GM19035 (cell line): ENCODE measurements around the gene SIM2.

Experiments used
- ATAC-seq: cut with Tn5 transposase; IDR thresholded peaks from one replicate; pipeline ENCODE4 v1.9.1; 2021; ENCODE audit not compliant: unreplicated experiment

SIM2 gene

GRCh38 chr21:36713746-36714145, 14.8 kb downstream of the SIM2 start:
- ATAC-seq = no peak

DNA sequence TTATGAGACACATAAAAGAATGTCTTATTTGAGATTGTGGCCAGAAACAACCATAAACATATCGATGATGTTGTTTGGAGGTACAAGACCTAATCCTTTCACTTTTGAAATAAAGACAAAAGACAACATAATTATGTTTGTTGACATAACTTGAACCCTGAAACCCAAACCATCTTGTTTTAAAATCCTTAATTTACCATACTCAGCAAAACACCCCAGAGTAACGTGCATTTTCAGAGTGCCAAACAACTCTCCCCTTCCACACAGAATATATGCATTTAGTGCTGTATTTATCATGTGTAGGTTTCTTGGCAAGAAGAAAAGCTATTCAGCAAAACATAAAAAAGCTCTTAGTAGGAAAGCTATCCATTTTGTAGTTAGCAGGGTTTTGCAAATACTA, 17.5 kb downstream of the SIM2 start:
- ATAC-seq = no peak

GRCh38 chr21:36716836-36717235, 17.9 kb downstream of the SIM2 start:
- ATAC-seq = no peak

DNA sequence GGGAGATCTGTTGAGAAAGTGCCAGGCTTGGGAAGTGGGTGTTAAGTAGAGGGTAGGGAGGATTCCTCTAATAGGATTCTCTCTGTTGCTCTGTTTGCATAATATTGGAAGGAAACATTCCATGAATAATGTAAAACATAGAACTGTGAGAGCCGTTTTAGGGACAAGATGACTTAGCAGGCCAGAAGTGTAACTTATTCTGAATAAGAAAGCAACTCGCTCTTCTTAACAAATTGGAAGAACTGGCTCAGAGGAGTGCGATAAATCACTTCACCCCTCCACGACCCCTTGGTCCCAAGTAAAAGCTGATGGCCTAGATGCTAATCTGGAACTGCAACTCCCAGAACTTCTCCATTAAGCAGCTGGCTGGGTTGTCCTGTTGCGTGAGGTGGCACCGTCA, 19.1 kb downstream of the SIM2 start:
- no peak for ATAC-seq

- ATAC-seq = no peak
Observed at GRCh38 chr21:36718951-36719501, 20.1 kb downstream of the SIM2 start.

DNA sequence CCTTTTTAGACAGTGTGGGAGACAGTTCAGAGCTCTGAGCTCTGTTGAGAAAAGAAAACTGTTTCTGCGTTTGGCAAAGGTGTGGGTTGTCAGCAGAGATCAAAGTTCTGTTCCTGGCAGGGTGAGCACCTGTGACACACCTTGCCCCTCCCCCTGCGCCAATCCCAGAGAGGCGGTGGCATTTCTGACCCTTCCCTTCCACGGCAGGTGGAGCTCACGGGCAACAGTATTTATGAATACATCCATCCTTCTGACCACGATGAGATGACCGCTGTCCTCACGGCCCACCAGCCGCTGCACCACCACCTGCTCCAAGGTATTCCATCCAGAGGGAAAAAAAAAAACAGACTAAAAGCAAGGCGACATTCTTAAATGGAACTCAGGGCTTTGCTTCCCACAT, 20.7 kb downstream of the SIM2 start:
- no peak for ATAC-seq

DNA sequence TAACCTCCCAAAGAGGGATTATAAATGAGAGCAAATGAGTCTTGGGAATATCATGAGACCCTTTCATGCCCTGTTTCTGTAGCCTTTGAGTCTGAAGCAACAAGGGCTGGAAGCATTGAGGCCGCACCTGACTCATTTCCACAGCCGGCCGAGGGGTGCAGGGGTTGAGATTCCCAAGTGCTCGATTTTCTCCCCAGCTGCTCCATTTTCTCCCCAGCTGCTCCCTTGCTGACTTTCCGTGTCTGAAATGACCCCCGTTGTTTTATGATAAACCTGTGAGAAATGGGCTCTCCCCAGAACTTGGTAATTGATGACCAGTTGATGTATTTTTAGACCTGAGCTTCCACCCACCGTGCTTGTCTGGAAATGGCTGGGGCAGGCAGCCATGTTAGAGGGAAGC, 22.9 kb downstream of the SIM2 start:
- no peak for ATAC-seq

- ATAC-seq = no peak
Observed at GRCh38 chr21:36722370-36723368, 23.8 kb downstream of the SIM2 start.

DNA sequence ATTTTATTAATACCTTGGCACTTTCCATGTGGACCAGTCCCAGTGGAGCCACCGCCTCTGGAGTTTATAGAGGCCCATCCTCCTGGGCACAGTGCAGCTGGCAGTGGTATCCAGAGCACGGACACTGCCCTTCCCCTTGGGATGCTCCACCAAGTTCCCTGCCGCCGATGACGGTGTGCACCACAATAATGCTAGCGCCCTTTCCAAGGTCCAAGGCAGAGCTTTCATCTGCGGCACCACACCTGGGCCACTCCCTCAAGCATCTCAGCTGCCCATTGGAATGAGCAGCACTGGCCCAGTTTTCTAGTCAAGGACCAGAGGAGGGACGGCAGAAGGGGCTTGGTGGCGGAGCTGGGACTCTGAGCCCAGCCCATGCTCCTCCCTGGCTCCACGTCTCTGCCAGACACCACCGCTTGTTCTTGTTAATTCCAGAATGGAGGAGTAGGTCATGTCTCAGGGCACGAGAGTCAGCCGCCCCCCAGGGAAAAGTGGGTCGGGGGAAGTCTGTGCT, 24.5 kb downstream of the SIM2 start:
- no peak for ATAC-seq

GRCh38 chr21:36724660-36725059, 25.7 kb downstream of the SIM2 start:
- ATAC-seq = no peak

- ATAC-seq = no peak
Observed at GRCh38 chr21:36725793-36726386, 27.0 kb downstream of the SIM2 start.

DNA sequence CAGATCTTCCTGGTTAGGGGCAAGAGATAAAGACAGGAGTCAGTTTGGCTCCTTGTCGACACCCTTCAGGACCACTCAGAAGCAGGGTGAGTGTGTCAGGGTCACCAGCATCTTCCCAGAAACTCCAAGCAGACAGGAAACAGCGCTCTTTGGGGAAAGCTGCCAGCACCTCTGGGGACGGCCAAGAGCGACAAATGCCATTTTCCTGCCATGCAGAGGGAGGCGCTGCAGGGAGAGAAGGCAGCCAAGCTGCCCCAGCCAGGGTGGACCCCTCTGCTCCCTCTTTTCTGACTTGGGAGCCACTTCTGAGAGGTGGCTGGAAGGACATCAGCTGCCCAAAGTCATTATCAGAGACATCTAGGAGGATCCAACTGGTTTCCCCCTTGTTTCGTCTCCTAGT, 29.0 kb downstream of the SIM2 start:
- ATAC-seq = no peak

GRCh38 chr21:36728371-36729111, 29.6 kb downstream of the SIM2 start:
- ATAC-seq = no peak

GRCh38 chr21:36729310-36729970, 30.5 kb downstream of the SIM2 start:
- no peak for ATAC-seq

GRCh38 chr21:36730291-36731281, 31.7 kb downstream of the SIM2 start:
- ATAC-seq = no peak

GRCh38 chr21:36732217-36732616, 33.3 kb downstream of the SIM2 start:
- no peak for ATAC-seq

DNA sequence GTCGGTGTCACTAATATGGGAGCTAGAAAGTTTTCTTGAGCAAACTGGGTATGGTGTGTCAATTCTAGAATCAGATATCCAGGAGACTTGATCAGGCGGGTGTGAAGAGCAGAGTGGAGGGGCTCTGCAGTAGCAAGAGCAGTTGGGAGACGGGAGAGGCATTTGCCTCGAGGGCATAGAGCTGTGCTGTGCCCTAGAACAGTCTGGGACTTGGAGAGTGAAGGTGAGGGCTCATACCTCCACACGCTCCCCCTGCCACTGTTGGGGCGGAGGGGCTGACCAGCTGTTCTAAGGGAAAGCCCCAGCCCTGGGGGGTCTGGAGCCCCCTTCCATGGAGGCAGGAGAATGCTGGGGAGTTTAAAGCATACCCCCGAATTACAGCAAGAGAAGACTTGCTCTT, 33.8 kb downstream of the SIM2 start:
- no peak for ATAC-seq

GRCh38 chr21:36733857-36734256, 34.9 kb downstream of the SIM2 start:
- ATAC-seq = no peak
